B cell (primary cell): ENCODE results near the gene ZNF716. TPM values are rescaled to one million over a fixed set of nuclear protein-coding genes. Genes with fewer than 3 reads are reported as not detected.

ENCODE experiments used
- ATAC-seq: fragments of 200-7000 bp; cut with Tn5 transposase; one replicate; pipeline ENCODE4 v1.10.0; 2021; ENCODE audit warnings: low read depth, mild to moderate bottlenecking, moderate number of reproducible peaks, moderate library complexity
- CTCF ChIA-PET: fragments of 350-600 bp; sonication (Branson Sonifier 250); formaldehyde crosslinking; loops from one replicate; lab custom pipeline; 2021; ENCODE audit warnings: antibody characterized with exemption, inconsistent platforms; lab: Charles Lee
- POLR2A ChIA-PET: fragments of 350-600 bp; sonication (Branson Sonifier 250); formaldehyde crosslinking; loops from one replicate; lab custom pipeline; 2021; ENCODE audit warnings: antibody characterized with exemption; lab: Charles Lee
- DNase-seq: peaks from one replicate; pipeline ENCODE4 v3.0.0; 2013
- H2AFZ ChIP-seq: 2 replicates; pipeline ENCODE4 v1.6.1; 2012; ENCODE audit warnings: mild to moderate bottlenecking, low read depth, low read length; ENCODE audit not compliant: insufficient read depth, poor library complexity, severe bottlenecking
- H3K27ac ChIP-seq, 2 donors: 1 replicate in 1 of 2; 2 replicates in 1 of 2; pipeline ENCODE4 v1.5.1; 2012 to 2013; ENCODE audit warnings: low read length in 2 of 2, mild to moderate bottlenecking in 2 of 2, moderate library complexity in 1 of 2
- H3K27me3 ChIP-seq, 4 experiments: fragments of 200-600 bp in 1 of 4; sonication (generic) in 1 of 4; replicated peaks in 1 of 4; 1 replicate in 2 of 4; 2 replicates in 2 of 4; pipeline versions ENCODE4 v1.6.1 to v1.7.0; 2013 to 2016; ENCODE audit warnings: low read length in 3 of 4, mild to moderate bottlenecking in 2 of 4, mixed read lengths in 1 of 4, moderate library complexity in 1 of 4; ENCODE audit not compliant: insufficient read depth in 4 of 4, control insufficient read depth in 3 of 4; ENCODE audit errors: control extremely low read depth in 1 of 4
- H3K36me3 ChIP-seq, 2 experiments: replicated peaks in 1 of 2; 1 replicate in 1 of 2; 2 replicates in 1 of 2; pipeline versions ENCODE4 v1.6.1 to v1.7.1; 2013; ENCODE audit warnings: low read length in 1 of 2; ENCODE audit not compliant: insufficient read depth in 2 of 2, control insufficient read depth in 1 of 2; ENCODE audit errors: control extremely low read depth in 1 of 2, extremely low read depth in 1 of 2
- H3K4me1 ChIP-seq, 2 donors: fragments of 200-600 bp in 1 of 2; sonication (generic) in 1 of 2; 1 replicate in 1 of 2; 2 replicates in 1 of 2; pipeline versions ENCODE4 v1.5.1 to v1.6.1; 2013 to 2017; ENCODE audit warnings: low read length in 2 of 2; ENCODE audit not compliant: control insufficient read depth in 2 of 2, insufficient read depth in 2 of 2
- H3K4me2 ChIP-seq: replicated peaks from 2 replicates; pipeline ENCODE3; 2012; ENCODE audit warnings: mild to moderate bottlenecking, low read depth, low read length; ENCODE audit not compliant: poor library complexity, severe bottlenecking
- H3K4me3 ChIP-seq, 5 experiments: fragments of 200-600 bp in 1 of 5; sonication (generic) in 1 of 5; 1 replicate in 3 of 5; 2 replicates in 2 of 5; pipeline versions ENCODE4 v1.5.1 to v1.7.0; 2011 to 2016; ENCODE audit warnings: low read length in 4 of 5, mild to moderate bottlenecking in 4 of 5, low read depth in 2 of 5, control low read depth in 1 of 5, moderate library complexity in 1 of 5; ENCODE audit not compliant: insufficient read depth in 1 of 5; ENCODE audit errors: control extremely low read depth in 1 of 5, extremely low read depth in 1 of 5
- H3K79me2 ChIP-seq: fragments of 200-600 bp; sonication (generic); one replicate; pipeline ENCODE4 v1.6.0; 2016; ENCODE audit warnings: low read length; ENCODE audit not compliant: control insufficient read depth, insufficient read depth
- H3K9ac ChIP-seq: fragments of 200-600 bp; sonication (generic); 2 replicates; pipeline ENCODE4 v1.6.1; 2017; ENCODE audit warnings: mild to moderate bottlenecking, low read length, moderate library complexity
- H3K9me3 ChIP-seq, 3 donors: one replicate each; pipeline versions ENCODE4 v1.6.1 to v1.7.1; 2013; ENCODE audit warnings: low read length in 2 of 3; ENCODE audit not compliant: control insufficient read depth in 2 of 3, insufficient read depth in 1 of 3; ENCODE audit errors: control extremely low read depth in 1 of 3
- H4K20me1 ChIP-seq: 2 replicates; pipeline ENCODE4 v1.6.0; 2012; ENCODE audit warnings: mild to moderate bottlenecking, low read length; ENCODE audit not compliant: insufficient read depth, control insufficient read depth, poor library complexity, severe bottlenecking
- H3K27ac Mint-ChIP-seq: one replicate; pipeline ENCODE4 v1.8.0; 2021; ENCODE audit warnings: mixed read lengths
- H3K27me3 Mint-ChIP-seq: one replicate; pipeline ENCODE4 v1.8.0; 2021; ENCODE audit warnings: mixed read lengths
- H3K4me1 Mint-ChIP-seq: one replicate; pipeline ENCODE4 v1.8.0; 2021; ENCODE audit warnings: mixed read lengths
- H3K4me3 Mint-ChIP-seq: one replicate; pipeline ENCODE4 v1.8.0; 2021; ENCODE audit warnings: mixed read lengths
- H3K9me3 Mint-ChIP-seq: one replicate; pipeline ENCODE4 v1.8.0; 2022; ENCODE audit warnings: mixed read lengths; ENCODE audit not compliant: insufficient read depth
- CTCF ChIP-seq: fragments of 200-600 bp; IDR thresholded peaks from one replicate; pipeline ENCODE4 v1.8.0; 2022; ENCODE audit warnings: antibody characterized with exemption, mild to moderate bottlenecking
- EZH2 ChIP-seq: IDR thresholded peaks from 2 replicates; pipeline ENCODE4 v1.6.1; 2012; ENCODE audit warnings: borderline replicate concordance, low read depth, mild to moderate bottlenecking, moderate library complexity, low read length; ENCODE audit not compliant: insufficient read depth, poor library complexity, severe bottlenecking
- WGBS: methylation state at CpG from one replicate; pipeline ENCODE4 v1.1.5; 2013; ENCODE audit warnings: missing lambda C conversion rate; ENCODE audit not compliant: insufficient coverage; 5-methylcytosine and 5-hydroxymethylcytosine counted together
- intact Hi-C: fragments of 100-400 bp; cut with micrococcal nuclease; formaldehyde crosslinking; loops from one replicate; pipeline ENCODE4 v1.10.0; 2022
- polyA plus RNA-seq: library from polyadenylated mRNA; depleted of rRNA; stranded (reverse); fragments of >200 nt; gene quantifications from 2 replicates; pipeline ENCODE4 v1.2.3, GENCODE V29; 2012
- small RNA-seq: library from RNA; depleted of rRNA; stranded (forward); fragments of <200 nt; gene quantifications from one replicate; pipeline ENCODE3, GENCODE V24; 2012; ENCODE audit warnings: low replicate concordance, low read depth; ENCODE audit not compliant: insufficient read length
- total RNA-seq, 2 donors: library from RNA; stranded (reverse); fragments of 120-200 nt in 1 of 2; gene quantifications; 1 replicate in 1 of 2; 2 replicates in 1 of 2; pipeline versions ENCODE4 v1.2.3 to v1.2.4, GENCODE V29; 2013 to 2022

ZNF716 gene
- total and polyA plus RNA-seq, 2 donors (not counting 1 experiment from before 2014, with no cell fraction given): not detected

- DNase-seq (no peak), ATAC-seq (no peak)
- WGBS: 78% methylated on average over 6 of the region's 6 CpGs
Measured at GRCh38 chr7:57496395-57496794, 46.4 kb downstream of the ZNF716 start.

GRCh38 chr7:57505176-57505575, 55.2 kb downstream of the ZNF716 start:
- Histone ChIP-seq H4K20me1 (no peaks in the 10 kb centered on the region), H3K9ac (no peak overlapping the region), H3K27ac (no peak overlapping the region), H3K4me2 (no peak overlapping the region), H3K79me2 (no peaks in the 10 kb centered on the region), H3K27me3 (no peaks in the 10 kb centered on the region), H3K36me3 (no peaks in the 10 kb centered on the region), H2AFZ (no peak overlapping the region), H3K4me1 (no peaks in the 10 kb centered on the region), H3K4me3 (no peak overlapping the region), H3K9me3 (peaks cover 0 to 10% (median 9%) of the 10 kb centered on the region in 3 donors)
- Mint-ChIP-seq H3K27me3 (no peaks in the 10 kb centered on the region), H3K4me1 (no peaks in the 10 kb centered on the region), H3K27ac (no peak overlapping the region), H3K4me3 (no peak overlapping the region), H3K9me3 (peaks cover 7% of the 10 kb centered on the region)
- ATAC-seq (no peak), DNase-seq (no peak)
- POLR2A ChIA-PET: no interaction called here
- whole genome bisulfite sequencing: no CpG with 5 or more reads among the region's 1 CpG
- CTCF ChIA-PET: no interaction called here
- TF ChIP-seq EZH2 (no peak), CTCF (no peak)
- intact Hi-C loops: no loop called here

More at GRCh38 chr7:57496395-57496794, 46.4 kb downstream of the ZNF716 start:
- intact Hi-C loops: no loop called here
- Mint-ChIP-seq H3K9me3 (peaks cover 3% of the 10 kb centered on the region), H3K27ac (no peak overlapping the region), H3K4me3 (no peak overlapping the region), H3K4me1 (no peaks in the 10 kb centered on the region), H3K27me3 (no peaks in the 10 kb centered on the region)
- Histone ChIP-seq H2AFZ (no peak overlapping the region), H3K4me2 (no peak overlapping the region), H3K27me3 (no peaks in the 10 kb centered on the region), H3K9ac (no peak overlapping the region), H3K9me3 (peaks cover 1 to 50% (median 19%) of the 10 kb centered on the region in 3 donors), H3K36me3 (no peaks in the 10 kb centered on the region), H3K79me2 (no peaks in the 10 kb centered on the region), H3K4me1 (no peaks in the 10 kb centered on the region), H3K27ac (no peak overlapping the region), H4K20me1 (no peaks in the 10 kb centered on the region), H3K4me3 (no peak overlapping the region)
- ChIA-PET POLR2A (no interaction called here), CTCF (no interaction called here)
- no peak for TF ChIP-seq EZH2
- no peak for TF ChIP-seq CTCF

Small RNA genes within 50 kb of the gene (small RNA-seq; reads per million reads assigned to genes)
- gene MIR3147: not detected
